HL-60 (cell line): ENCODE results near the gene LOXL1.

Source experiments
- CTCF ChIP-seq: IDR thresholded peaks from one replicate; pipeline ENCODE4 v1.5.1; 2011; ENCODE audit warnings: low read length, control low read depth, inconsistent platforms; ENCODE audit not compliant: insufficient read depth
- GABPA ChIP-seq: IDR thresholded peaks from 2 replicates; pipeline ENCODE4 v1.6.1; 2012; ENCODE audit warnings: low read depth
- POLR2AphosphoS5 ChIP-seq: IDR thresholded peaks from 2 replicates; pipeline ENCODE4 v1.6.1; 2012; ENCODE audit warnings: low read depth
- TF ChIP-seq, protein P1 (sequence below): IDR thresholded peaks from 2 replicates; pipeline ENCODE4 v1.6.1; 2012; ENCODE audit warnings: low read depth; ENCODE audit not compliant: insufficient replicate concordance

GRCh38 chr15:73940061-73940981 is 14.1 kb downstream of the LOXL1 start:
- TF ChIP-seq CTCF: no peak
- TF ChIP-seq GABPA: no peak
- no peak for TF ChIP-seq POLR2AphosphoS5
- TF ChIP-seq, protein P1, sequence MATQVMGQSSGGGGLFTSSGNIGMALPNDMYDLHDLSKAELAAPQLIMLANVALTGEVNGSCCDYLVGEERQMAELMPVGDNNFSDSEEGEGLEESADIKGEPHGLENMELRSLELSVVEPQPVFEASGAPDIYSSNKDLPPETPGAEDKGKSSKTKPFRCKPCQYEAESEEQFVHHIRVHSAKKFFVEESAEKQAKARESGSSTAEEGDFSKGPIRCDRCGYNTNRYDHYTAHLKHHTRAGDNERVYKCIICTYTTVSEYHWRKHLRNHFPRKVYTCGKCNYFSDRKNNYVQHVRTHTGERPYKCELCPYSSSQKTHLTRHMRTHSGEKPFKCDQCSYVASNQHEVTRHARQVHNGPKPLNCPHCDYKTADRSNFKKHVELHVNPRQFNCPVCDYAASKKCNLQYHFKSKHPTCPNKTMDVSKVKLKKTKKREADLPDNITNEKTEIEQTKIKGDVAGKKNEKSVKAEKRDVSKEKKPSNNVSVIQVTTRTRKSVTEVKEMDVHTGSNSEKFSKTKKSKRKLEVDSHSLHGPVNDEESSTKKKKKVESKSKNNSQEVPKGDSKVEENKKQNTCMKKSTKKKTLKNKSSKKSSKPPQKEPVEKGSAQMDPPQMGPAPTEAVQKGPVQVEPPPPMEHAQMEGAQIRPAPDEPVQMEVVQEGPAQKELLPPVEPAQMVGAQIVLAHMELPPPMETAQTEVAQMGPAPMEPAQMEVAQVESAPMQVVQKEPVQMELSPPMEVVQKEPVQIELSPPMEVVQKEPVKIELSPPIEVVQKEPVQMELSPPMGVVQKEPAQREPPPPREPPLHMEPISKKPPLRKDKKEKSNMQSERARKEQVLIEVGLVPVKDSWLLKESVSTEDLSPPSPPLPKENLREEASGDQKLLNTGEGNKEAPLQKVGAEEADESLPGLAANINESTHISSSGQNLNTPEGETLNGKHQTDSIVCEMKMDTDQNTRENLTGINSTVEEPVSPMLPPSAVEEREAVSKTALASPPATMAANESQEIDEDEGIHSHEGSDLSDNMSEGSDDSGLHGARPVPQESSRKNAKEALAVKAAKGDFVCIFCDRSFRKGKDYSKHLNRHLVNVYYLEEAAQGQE: no peak
